Measurements from ENCODE around the gene FILIP1. TPM values are rescaled to one million over a fixed set of nuclear protein-coding genes. Genes with fewer than 3 reads are reported as not detected.
"Not testable (repeated sequence)": the region's sequence is repeated elsewhere in the genome, so short reads cannot be mapped to it uniquely, and the experiment has no call there.

FILIP1 gene
- total RNA-seq, 1 donor from 2014 or later = 3.2 TPM

DNA sequence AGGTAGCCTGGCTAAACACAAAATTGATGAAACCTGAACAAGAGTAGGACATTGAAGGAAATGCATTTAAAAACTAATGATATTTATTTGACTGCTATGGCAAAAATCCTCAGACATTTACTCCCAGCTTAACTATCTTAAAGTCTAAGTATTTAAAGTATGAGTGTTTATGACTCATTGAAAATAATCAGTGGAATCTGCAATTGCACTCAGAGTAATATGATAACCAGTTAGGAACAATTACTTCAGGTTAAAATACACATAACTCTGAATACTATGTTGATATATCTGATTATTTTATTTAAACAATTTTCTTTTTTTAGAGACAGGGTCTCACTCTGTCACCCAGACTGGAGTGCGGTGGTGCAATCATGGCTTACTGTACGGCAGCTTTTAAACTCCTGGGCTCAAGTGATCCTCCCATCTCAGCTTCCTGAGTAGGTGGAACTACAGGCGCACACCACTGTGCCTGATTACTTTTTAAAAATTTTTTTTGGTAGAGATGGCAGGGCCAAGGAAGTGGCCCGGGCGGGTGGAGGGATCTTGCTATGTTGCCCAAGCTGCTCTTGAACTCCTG lies 43.9 kb downstream of the FILIP1 start:
- no peak overlapping the region for H3K27ac ChIP-seq
- no peaks in the 10 kb centered on the region for H3K36me3 ChIP-seq
- DNase-seq (ENCODE audit: extremely low spot score in 2 of 2) = no peak
- no peak for TF ChIP-seq POLR2A (IDR thresholded peaks at IDR 0.05)
- no peak for TF ChIP-seq POLR2AphosphoS5 (IDR thresholded peaks at IDR 0.05; ENCODE audit: insufficient read depth in 1 of 2, low read depth in 1 of 2)
- TF ChIP-seq, protein P1, sequence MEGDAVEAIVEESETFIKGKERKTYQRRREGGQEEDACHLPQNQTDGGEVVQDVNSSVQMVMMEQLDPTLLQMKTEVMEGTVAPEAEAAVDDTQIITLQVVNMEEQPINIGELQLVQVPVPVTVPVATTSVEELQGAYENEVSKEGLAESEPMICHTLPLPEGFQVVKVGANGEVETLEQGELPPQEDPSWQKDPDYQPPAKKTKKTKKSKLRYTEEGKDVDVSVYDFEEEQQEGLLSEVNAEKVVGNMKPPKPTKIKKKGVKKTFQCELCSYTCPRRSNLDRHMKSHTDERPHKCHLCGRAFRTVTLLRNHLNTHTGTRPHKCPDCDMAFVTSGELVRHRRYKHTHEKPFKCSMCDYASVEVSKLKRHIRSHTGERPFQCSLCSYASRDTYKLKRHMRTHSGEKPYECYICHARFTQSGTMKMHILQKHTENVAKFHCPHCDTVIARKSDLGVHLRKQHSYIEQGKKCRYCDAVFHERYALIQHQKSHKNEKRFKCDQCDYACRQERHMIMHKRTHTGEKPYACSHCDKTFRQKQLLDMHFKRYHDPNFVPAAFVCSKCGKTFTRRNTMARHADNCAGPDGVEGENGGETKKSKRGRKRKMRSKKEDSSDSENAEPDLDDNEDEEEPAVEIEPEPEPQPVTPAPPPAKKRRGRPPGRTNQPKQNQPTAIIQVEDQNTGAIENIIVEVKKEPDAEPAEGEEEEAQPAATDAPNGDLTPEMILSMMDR (IDR thresholded peaks at IDR 0.05) = no peak
- no peaks in the 10 kb centered on the region for H3K27me3 ChIP-seq
- intact Hi-C loops (cut with DNase I) = no loop called here
- H3K4me3 ChIP-seq = no peak overlapping the region
- no peaks in the 10 kb centered on the region for H3K9me3 ChIP-seq
- no peaks in the 10 kb centered on the region for H3K4me1 ChIP-seq

DNA sequence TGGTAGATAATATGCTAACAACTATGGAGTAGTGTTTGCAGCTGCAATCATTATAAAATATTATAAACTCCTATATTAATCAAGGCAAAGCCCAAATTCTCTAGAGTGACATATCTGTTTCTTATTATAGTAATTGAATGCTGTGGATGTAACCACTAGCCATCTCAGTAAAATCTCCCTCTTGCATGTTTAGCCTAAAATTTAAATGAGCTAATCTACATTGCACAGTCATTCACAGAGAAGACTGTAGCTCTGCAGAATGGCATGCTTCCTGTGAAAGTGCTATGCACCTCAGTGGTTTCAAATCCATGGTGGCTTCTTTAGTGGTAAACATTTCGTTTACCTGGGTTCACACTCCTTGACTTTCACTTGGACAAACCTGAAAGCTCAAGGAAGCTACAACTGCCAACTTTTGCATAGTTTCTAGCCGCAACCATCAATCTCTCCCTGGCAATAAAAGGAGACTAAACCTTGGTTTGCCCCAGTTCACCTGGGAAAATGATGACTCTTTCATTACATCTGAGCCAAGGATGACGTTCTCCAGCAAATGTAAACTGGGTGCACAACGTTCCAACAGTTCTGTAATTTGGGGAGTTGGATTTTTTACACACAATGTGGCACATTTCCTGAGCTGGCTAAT lies 47.2 kb downstream of the FILIP1 start:
- TF ChIP-seq POLR2A (IDR thresholded peaks at IDR 0.05) = no peak
- TF ChIP-seq, protein P1 (IDR thresholded peaks at IDR 0.05) = no peak
- TF ChIP-seq POLR2AphosphoS5 (IDR thresholded peaks at IDR 0.05; ENCODE audit: insufficient read depth in 1 of 2, low read depth in 1 of 2) = no peak
- H3K9me3 ChIP-seq = no peaks in the 10 kb centered on the region
- intact Hi-C loops (cut with DNase I) = no loop called here
- no peak overlapping the region for H3K4me3 ChIP-seq
- no peaks in the 10 kb centered on the region for H3K27me3 ChIP-seq
- H3K4me1 ChIP-seq = no peaks in the 10 kb centered on the region
- no peak for DNase-seq (ENCODE audit: extremely low spot score in 2 of 2)
- no peaks in the 10 kb centered on the region for H3K36me3 ChIP-seq
- no peak overlapping the region for H3K27ac ChIP-seq

DNA sequence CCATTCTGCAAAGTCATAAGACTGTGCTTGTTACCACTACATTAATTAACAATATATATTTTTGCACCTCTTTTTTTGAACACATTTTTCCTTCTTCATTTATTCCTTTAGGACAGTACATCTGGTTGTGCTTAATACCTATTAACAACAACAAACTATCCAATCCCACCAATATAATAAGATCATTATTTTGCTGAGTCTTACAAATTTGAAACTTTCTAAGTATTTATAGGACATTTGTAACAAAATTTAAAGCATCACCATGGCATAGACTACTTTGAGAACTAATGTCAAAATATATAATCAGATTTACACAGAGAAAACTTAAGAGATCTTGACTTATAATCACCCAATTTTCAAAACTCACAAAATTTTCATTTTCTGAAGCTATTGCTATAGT lies 47.9 kb downstream of the FILIP1 start:
- no peaks in the 10 kb centered on the region for H3K4me1 ChIP-seq
- no peak overlapping the region for H3K4me3 ChIP-seq
- no peaks in the 10 kb centered on the region for H3K9me3 ChIP-seq
- TF ChIP-seq, protein P1 (IDR thresholded peaks at IDR 0.05) = no peak
- TF ChIP-seq POLR2A (IDR thresholded peaks at IDR 0.05) (no peak), POLR2AphosphoS5 (IDR thresholded peaks at IDR 0.05; ENCODE audit: insufficient read depth in 1 of 2, low read depth in 1 of 2) (no peak)
- H3K27me3 ChIP-seq = no peaks in the 10 kb centered on the region
- no peak overlapping the region for H3K27ac ChIP-seq
- intact Hi-C loops (cut with DNase I) = no loop called here
- DNase-seq (ENCODE audit: extremely low spot score in 2 of 2) = no peak
- no peaks in the 10 kb centered on the region for H3K36me3 ChIP-seq

DNA sequence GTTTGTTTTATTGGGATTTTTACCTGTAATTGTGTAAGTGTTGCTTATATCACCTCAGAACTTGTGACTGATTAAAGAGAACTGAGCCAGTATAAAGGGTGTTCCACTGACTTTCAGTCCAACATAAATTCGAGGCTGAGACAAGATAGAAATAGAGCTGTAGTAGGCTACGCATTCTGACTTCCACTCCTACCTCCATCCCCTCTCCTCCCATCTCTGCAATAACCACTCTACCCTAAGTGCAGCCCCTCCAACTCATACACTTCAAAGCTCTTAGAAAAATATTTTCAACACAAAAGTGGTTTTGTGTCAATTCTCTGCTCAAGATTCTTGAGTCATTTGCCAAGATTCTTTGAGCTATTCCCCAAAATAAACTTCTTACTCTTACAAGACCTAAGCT lies 48.7 kb downstream of the FILIP1 start:
- intact Hi-C loops (cut with DNase I) = no loop called here
- Histone ChIP-seq H3K27me3 (no peaks in the 10 kb centered on the region), H3K9me3 (no peaks in the 10 kb centered on the region), H3K4me1 (no peaks in the 10 kb centered on the region), H3K36me3 (no peaks in the 10 kb centered on the region), H3K27ac (no peak overlapping the region), H3K4me3 (no peak overlapping the region)
- TF ChIP-seq POLR2A (IDR thresholded peaks at IDR 0.05) (no peak), POLR2AphosphoS5 (IDR thresholded peaks at IDR 0.05; ENCODE audit: insufficient read depth in 1 of 2, low read depth in 1 of 2) (no peak)
- TF ChIP-seq, protein P1 (IDR thresholded peaks at IDR 0.05) = no peak
- no peak for DNase-seq (ENCODE audit: extremely low spot score in 2 of 2)

DNA sequence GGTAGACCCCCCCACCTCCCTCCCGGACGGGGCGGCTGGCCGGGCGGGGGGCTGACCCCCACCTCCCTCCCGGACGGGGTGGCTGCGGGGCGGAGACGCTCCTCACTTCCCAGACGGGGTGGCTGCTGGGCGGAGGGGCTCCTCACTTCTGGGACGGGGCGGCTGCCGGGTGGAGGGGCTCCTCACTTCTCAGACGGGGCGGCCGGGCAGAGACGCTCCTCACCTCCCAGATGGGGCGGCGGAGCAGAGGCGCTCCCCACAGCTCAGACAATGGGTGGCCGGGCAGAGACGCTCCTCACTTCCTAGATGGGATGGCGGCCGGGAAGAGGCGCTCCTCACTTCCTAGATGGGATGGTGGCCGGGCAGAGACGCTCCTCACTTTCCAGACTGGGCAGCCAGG lies 51.7 kb downstream of the FILIP1 start:
- H3K36me3 ChIP-seq; intact Hi-C loops (cut with DNase I); H3K27ac ChIP-seq; H3K9me3 ChIP-seq; H3K4me3 ChIP-seq; H3K27me3 ChIP-seq; DNase-seq (ENCODE audit: extremely low spot score in 2 of 2): not testable (repeated sequence)
- H3K4me1 ChIP-seq = peaks cover 12% of the 10 kb centered on the region

DNA sequence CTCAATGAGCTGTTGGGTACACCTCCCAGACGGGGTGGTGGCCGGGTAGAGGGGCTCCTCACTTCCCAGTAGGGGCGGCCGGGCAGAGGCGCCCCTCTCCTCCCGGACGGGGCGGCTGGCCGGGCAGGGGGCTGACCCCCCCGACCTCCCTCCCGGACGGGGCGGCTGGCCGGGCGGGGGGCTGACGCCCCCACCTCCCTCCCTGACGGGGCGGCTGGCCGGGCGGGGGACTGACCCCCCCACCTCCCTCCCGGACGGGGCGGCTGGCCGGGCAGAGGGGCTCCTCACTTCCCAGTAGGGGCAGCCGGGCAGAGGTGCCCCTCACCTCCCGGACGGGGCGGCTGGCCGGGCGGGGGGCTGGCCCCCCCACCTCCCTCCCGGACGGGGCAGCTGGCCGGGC lies 52.1 kb downstream of the FILIP1 start:
- peaks cover 12% of the 10 kb centered on the region for H3K4me1 ChIP-seq
- H3K9me3 ChIP-seq; DNase-seq (ENCODE audit: extremely low spot score in 2 of 2); H3K4me3 ChIP-seq; H3K36me3 ChIP-seq; H3K27ac ChIP-seq; H3K27me3 ChIP-seq; intact Hi-C loops (cut with DNase I): not testable (repeated sequence)
